Measurements from ENCODE around the gene SMC6.

The SMC6 gene

DNA sequence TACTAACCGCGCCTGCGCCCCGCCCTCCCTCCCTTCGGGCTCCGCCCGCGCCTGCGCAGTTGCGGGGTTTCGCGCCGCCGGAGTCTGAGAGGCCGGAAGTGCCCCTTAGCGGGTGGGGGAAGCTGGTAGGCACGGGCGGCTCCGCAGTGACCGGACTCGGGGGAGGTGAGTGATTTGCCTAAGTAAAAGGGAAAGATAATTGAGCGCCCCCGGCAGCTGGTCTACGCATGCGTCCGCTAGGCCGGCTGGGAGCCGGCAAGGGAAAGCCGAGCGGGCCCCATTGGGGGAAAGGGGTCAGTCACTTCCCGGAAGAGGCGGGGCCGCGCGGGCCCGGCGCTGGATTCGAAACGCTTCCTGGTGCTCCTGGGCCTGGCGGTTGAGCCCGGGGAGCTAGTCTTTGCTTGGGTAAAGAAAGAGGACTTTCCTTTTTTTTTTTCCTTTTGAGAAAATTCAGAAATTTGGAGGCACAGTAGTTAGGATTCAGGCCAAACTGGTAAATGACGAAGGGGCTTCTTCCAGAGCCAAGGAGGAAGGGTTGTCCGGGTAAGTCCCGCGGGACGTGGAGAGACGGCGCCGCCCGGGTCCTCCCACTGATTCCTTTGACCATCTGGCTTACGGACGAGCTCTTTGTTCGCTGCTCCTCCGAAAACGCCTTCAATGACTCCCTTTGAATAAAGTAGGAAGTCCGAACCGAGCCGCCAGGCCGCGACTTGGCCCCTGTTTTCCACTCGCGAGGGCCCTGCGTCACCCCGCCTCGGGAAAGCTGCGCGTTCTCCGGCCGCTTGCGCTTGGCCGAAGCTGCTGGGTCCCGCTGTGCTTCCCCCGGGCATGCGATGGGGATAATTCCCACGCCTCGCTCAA, at the start of gene SMC6, which contains the start of gene GEN1:
SMC6 (minus strand) TSS at position 8 of the 861 bp plus-strand sequence. CDS start 7,864 bp downstream, outside the sequence.
GEN1 (plus strand) TSS at position 336 of the 861 bp plus-strand sequence. CDS start 5,806 bp downstream, outside the sequence.
- DNase-seq: peak; percentile 93

DNA sequence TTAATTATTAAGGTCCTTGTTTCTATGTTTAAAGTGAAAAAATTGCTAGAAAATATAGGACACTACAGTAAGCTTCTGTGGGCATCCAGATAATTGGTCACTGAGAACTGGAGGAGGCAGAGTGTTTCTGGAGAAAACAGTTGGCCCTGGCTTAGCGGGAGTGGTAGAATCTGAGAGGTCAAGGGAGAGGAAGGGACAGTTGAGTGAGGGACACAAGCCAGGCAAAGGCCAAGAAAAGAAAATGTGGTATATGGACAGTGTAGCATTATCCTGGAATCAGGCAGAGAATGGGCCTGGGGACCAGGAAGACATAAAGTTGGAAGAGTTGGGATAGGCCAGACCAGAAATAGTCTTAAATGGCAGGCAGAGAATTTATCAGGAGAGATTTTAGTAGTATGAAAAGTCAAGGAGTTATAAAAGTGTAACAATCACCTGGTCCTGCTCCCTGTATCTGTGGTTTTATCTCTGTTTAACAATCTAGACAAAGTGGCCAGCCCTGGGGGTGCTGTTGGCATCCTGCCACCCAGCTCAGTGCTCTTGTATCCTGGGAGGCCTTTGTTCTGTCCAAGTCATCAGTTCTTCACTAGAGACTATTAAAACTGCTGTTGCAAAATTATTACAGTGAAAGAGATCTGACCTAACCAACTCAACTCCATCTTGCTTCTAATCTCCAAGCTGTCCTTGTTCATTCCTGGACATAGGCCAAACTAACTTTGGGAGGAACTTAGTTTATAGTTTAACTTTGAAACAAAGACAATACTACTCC, 47.3 kb upstream of the SMC6 start:
- DNase-seq: no peak

DNA sequence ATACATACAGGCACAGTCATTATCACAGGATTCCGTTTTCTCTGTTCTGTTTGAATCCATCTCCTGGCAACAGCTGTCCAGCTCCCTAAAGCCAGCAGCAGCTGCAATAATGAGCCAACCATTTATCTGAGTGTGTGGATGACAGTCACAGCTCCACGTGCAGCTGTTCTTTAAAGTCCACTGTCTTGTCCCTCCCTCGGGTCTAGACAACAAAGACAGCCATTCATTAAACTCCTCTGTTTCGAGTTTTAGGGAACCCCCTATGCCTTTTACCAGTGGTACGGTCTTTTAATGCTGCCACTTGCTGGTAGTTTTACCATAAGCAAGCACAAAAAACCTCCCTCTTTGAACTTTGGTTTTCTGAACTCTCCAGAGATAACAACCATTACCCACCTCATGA, 46.6 kb upstream of the SMC6 start:
- DNase-seq: no peak

DNA sequence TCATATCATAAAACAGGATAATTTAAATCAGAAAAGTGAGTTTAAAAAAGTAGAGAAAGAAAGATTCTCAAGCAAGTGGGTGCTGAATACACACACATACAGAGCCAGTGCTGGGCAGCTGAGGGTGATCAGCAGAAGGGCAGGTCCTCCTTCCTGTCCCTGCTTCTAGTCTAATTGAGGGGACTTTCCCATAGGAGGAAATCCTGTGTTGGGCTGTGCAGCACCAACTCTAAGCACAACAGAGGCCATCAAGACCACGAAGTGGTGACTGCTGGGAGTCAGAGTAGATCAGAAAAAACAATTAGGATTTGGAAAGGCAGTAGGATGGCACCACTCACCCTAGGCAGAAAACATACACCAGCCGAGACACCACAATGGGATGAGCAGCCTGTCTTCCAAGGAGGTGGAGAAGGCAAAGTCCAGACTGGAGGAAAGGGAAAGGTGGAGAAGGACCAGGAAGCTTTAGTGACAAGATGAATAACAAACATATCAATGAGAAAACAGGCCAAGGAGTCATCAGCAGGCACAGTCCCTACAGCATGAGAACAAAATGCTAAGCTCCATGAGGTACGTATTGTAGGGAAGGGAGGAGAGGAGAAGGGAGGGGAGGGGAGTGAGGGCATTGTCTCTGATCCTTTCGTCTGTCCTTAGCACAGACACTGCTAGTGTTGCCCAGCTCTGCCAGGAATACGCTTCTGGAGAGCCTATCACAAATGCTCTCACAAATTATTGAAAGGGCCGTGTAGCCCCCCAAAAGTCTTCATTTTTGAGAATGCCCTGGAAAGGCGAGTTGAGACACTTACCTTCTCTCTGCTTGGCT, 45.9 kb upstream of the SMC6 start:
- no peak for DNase-seq

- DNase-seq: no peak
Observed at GRCh38 chr2:17798338-17798737, 44.7 kb upstream of the SMC6 start.

DNA sequence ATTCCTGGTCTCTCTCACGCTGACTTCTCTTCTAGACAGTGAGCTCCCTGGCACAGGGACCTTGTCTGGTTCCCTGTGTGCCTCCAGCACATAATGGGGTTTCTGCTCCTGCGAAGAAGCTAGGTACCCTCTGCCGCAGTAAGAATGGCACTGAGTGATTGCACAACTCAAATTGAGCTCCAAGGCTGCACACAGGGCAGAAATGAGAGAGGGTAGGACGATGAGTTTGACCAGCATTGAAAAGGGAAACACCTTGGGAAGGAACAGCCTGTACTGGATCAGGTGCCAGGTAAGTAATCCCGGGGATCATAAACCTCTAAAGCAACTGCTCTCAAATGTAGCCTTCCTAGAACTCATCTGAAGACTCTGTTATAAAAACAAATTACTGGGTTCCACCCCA, 41.7 kb upstream of the SMC6 start:
- no peak for DNase-seq

DNA sequence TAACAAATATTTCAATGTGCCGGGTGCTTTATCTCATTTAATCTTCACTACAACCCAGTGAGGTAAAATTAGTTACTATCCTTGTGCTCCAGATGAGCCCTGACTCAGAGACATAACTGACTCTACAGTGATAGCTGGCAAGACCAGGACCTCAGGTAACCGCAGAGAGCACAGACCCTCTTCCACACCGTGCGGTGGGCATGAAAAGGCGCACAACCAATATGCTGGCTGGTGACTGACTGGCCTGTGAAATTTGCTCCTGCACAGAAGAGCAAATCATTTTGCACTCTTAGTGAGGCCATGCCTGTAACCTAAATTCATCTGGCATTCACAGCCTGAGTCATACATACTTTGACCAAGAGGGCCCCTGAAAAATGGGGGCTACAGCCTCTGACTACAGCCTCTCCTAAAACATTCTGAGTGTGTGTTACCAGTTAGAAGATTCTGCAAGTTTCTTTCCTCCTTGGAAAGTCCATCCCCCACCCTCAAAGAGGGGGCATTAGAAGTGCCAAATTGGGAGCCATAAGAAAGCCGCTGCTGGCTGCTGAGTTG, 40.3 kb upstream of the SMC6 start:
- no peak for DNase-seq

DNA sequence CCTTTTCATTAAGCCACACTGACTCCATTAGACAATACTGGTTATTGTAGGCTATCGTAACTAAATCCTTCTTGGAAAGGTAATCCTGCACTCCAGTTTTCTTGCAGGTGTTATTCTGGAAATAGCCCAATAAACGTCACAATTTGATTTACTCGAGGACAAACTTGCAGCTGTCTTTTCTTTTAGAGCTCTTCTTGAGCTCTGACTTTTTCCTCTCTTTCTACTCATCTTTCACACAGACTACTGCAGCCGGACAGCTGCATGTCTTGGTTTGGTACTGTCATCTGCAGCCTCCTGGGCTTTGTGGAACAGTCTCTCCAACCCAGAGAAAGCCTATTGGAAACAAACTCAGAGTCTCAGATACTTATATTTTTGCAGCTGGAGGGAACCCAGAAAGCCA, 39.7 kb upstream of the SMC6 start:
- DNase-seq: no peak

- no peak for DNase-seq
Observed at GRCh38 chr2:17792515-17792914, 38.9 kb upstream of the SMC6 start.

- no peak for DNase-seq
Observed at GRCh38 chr2:17791817-17792130, 38.2 kb upstream of the SMC6 start.

GRCh38 chr2:17791121-17791816, 37.7 kb upstream of the SMC6 start:
- no peak for DNase-seq

- DNase-seq: no peak
Observed at GRCh38 chr2:17790536-17790935, 36.9 kb upstream of the SMC6 start.

DNA sequence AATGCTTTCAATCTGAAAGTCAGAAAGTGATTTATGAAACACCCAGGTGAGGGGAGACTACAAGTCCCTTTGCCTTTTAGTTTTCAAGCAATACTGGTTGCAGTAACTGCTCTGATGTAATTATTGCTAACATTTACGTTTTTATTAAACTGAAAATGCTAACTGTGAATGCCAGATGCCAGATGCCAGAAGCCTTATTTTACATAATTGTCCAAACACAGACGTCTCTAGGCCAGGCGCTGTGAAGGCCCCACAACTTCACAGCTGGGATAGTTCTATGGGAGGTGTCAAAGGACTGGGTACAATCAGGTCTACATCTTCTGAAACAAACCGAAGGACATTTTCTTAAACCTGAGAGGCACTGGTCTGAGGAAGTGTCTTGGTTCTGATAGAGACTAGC, 35.2 kb upstream of the SMC6 start:
- DNase-seq: no peak

- DNase-seq: no peak
Observed at GRCh38 chr2:17786727-17787126, 33.1 kb upstream of the SMC6 start.

DNA sequence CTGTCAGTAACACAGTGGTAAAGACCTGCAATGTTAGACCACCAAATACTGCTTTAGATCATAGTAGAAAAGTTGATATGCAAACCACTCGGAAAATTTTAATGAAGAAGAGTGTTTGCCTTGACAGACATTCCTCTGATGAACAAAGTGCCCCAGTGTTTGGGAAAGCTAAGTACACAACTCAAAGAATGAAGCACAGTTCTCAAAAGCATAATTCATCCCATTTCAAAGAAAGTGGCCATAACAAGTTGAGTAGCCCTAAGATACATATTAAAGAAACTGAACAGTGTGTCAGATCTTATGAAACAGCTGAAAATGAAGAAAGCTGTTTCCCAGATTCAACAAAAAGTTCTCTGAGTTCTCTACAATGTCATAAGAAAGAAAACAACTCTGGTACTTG, 27.9 kb upstream of the SMC6 start:
- DNase-seq: no peak

DNA sequence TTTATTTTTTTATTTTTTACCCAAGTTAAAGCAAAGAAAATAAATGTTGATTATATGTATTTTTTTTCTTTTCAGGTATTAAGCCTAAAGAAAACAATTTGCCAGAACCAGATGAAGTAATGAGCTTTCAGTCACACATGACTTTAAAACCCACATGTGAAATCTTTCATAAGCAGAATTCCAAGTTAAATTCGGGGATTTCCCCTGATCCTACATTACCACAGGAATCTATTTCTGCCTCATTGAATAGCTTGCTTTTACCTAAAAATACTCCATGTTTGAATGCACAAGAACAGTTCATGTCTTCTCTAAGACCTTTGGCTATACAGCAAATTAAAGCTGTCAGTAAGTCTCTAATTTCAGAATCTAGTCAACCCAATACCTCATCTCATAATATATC, 26.9 kb upstream of the SMC6 start:
- DNase-seq: no peak

DNA sequence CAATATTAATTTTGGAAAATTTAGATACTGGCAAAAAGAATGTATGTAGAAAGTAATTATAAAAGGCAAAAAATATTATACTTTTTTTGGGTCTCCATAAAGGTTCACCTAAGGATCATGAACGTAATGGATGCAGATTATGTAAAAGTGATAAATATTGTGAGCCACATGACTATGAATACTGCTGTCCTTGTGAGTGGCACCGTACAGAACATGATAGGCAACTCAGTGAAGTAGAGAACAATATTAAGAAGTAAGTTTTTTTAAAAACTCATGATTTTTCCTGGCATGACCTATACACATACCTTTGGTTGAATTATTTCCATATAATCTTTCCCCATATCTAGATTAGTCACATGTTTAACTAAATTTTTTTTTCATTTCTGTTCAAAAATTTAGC, 18.9 kb upstream of the SMC6 start:
- DNase-seq: no peak

DNA sequence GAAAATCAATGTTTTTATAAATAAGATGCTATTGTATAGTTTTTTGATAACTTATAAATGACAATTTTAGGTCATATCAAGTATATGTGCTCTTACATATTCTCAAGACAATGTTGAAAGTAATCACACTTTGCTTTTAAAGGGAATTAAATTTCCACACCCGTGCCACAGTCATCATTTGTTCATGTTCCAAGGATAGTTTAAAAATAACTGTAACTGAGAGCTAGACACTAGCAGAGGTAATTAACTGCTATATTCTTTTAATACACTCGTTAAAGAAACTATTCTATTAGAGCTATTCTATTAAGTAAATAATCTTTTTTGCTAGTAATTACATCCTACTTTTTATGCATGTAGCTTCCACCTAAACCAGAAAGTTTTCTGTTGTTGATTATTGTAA, 18.3 kb upstream of the SMC6 start:
- DNase-seq: no peak

DNA sequence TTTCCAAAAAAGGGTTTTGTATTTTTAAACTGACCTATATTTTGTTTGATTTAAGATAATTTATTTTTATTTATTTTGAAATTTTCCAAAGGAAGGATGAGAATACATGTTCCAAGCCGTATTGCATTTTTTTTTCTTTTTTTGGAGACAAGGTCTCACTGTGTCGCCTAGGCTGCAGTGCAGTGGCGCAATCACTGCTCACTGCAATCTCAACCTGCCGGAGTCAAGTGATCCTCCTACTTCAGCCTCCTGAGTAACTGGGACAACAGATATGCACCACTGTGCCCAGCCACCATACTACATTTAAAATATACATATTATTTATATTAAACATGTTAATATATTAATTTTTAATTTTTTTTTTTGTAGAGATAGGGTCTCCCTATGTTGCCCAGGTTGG, 15.3 kb upstream of the SMC6 start:
- no peak for DNase-seq

DNA sequence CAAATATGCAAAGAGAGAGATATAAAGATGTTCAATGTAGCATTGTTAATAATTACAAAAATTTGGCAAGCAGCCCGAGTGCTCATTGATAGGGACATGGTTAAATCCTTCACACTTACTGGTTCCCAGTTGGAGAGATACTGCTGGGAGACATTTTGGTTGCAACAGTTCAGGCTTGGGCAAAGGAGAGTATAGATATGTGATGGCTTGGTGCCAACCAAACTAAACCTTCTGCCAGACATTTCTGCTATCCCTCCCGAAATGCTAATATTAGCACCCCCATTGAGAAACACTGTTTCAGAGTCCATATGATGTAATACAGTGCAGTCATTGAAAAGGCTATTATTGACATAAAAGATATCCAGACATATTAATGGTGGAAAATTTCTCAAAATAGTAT, 11.8 kb upstream of the SMC6 start:
- no peak for DNase-seq

- no peak for DNase-seq
Observed at GRCh38 chr2:17763641-17764333, 10.2 kb upstream of the SMC6 start.

GRCh38 chr2:17762451-17762850, 8.8 kb upstream of the SMC6 start:
- DNase-seq: no peak

Data from stimulated activated CD8-positive, alpha-beta memory T cell treated with anti-CD3 and anti-CD28 coated beads, Interleukin-4, amount 100 ng/mL, for 48 hours (primary cell).